Glomerular visceral epithelial cell (primary cell): ENCODE measurements around the gene CDK8.

Source experiments
- DNase-seq: peaks from one replicate; pipeline ENCODE4 v3.0.0-alpha.2; 2016; ENCODE audit errors: extremely low spot score

Gene CDK8

DNA sequence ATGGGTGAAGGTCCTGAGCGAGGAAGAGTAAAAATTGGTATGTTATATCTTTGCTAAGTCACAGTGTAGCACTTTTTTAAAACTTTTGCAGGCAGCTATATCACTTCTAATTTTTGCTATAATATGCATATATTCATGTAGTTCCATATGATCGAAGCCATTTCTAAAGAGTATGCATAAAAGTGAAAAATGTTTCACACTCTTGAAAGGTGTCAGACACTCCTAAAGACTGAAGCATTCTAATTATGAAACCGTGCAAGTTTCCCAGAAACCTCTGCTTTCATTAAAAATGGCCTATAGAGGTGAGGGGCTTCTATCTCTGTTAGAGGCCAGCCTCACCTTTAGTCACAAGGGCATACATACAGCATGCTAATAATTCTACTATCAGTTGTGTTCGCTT is 128.9 kb downstream of the CDK8 start:
- no peak for DNase-seq

DNA sequence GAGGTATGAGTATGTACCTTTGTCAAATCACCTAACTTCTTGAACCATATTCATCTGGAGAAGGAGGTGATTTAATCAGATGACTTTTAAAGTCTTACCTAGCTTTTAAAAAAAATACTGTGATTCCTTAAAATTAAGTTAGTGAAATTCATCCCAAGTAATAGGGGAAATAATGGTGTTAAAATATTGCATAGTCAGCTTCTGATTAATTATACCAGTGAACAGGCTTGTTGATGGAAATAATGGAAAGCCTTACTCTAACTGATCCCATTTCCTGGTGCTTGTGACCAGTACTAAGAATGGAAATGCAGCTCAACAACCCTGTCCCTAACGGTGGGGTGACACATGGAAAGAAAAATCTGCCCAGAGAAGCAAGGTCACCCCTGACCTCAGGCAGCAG is 130.7 kb downstream of the CDK8 start:
- no peak for DNase-seq

DNA sequence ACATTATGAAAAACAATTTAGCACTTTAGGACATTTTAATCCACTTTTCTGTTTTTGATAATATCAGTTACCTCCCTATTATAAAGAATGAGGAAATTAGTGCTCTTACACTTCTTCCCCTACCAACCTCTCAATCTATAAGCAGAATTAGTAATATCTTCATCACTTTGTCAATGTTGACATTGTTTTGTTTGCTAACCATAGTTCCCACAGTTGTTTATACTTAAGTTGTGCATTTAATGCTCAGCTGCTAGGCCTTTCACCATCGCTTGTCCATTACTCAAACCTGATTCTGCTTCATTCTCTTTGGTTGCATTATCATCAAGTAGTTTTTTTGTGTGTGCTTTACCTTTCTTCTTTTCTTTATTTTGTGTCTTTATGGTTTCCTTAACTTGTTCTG is 132.1 kb downstream of the CDK8 start:
- DNase-seq = no peak

DNA sequence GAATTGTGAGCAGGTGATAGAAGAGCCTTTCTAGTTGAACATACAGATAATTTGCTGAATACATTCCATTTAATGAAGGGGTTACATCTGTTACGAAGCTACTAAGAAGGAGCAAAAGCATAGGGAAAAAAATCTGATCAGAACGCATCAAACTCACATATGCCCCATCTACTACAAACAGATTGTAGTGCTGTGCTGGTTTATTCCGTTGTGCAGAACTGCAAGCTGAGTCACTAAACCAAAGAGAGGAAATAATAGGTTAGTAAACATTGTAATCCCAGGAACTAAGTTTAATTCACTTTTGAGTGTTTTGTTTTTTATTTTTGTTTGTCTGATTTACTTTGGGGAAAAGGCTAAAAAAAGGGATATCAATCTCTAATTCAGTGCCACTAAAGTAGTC is 136.3 kb downstream of the CDK8 start:
- no peak for DNase-seq

DNA sequence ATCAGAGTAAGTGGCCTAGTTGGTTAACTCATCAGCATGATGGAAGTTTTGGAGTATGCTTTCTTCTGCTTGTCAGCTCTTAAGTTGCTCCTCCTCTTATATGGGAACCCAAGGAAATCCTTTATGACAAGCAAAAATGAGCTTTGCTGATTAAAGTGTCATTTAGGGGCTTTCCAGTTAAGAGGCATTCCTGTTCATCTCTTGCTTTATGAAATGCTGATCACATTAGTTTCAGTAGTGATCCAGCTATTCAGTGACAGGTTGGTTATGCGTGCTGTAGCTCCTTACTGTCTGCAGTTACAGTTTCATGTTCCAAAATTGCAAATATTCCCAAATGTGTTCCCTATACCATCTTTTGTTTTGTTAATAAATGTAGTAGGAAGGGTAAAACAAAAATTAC is 146.6 kb downstream of the CDK8 start:
- DNase-seq = no peak

DNA sequence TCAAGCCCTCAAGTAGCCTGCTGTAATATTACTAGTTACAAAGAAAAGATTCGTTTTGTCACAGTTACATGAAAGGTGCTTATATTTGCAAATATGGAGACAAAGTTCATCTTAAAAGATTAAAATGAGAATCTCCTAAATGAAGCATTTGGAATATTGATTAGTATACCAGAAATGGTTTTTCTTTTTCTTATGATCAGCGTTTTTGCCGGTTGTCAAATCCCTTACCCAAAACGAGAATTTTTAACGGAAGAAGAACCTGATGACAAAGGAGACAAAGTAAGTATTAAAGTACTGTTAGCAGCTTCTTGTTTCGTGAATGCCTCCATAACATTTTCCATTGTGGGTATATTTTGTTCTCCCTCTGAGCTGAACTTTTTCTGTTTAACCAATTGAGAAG is 147.1 kb downstream of the CDK8 start:
- no peak for DNase-seq

DNA sequence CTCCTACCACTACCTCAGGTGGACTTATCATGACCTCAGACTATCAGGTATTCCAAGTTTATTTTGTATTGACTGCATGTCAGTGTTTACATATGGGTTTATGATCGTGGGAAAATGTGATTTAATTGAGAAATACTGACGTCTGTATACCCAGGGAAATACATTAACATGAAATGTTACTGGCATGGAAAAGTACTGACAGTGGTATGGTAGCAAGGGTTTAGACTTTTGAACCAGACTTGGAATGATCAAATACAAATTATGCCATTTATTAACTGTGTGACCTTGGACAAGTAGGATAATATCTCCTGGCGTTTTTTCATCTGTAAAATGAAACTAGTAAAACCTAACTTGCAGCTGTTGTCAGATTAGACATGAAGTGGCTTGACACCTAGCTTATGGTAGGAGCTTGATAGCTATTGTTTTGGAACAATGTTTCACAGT is 147.7 kb downstream of the CDK8 start:
- DNase-seq = no peak

DNA sequence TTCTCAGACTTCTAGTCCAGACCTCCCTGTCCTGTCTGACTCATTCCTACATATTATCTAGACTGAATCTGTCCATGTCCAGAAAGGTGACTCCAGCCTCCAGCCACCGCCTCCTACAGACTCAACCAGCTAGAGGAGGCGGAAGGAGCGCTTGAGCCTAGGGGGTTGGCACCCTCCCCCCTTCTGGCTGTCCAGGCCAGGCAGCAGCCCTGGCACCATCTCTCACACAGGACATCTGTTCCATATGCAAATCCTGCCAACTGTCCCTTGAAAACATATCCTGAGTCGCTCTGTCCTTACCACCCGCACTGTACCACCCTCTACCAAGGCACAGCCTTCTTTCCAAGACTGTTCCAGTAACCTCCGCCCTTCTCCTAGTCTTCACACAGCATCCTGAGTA is 152.9 kb downstream of the CDK8 start:
- DNase-seq = no peak

DNA sequence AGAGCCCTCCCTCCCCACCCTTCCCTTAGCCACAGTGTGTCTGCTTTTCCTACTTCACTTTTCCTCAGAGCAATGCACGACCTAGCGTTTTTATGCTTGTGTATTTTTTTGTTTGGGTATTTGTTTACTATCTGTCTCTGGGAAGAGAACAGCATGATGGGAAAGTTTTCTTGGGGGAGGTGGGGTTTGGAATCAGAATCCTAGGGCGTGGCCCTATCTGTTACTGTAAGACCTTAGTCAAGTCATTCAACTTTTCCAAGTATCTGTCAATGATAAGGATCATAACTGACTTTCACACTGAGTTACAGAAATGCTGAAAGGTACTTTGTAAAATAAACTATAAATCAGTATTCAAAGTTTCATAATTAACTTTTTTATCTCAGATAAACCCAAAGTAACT is 157.3 kb downstream of the CDK8 start:
- no peak for DNase-seq

DNA sequence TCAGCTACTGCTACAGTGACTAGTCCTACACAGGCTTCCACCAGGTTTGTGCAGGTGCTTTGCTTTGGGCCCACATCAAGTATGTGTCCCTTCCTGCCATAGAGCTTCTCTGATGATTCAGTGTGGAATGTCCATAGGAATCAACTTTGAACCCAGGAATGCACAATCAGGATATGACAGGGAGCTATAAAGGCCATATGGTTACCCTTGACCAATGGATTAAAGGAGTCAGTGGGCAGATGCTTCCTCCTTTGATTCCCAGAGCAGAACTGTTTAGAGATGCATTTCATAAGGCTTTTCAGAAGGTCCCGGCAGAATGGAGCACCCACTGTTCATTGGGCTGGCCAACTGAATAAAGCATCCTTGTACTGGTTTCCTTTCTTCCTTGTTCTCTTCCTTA is 158.3 kb downstream of the CDK8 start:
- DNase-seq = no peak

DNA sequence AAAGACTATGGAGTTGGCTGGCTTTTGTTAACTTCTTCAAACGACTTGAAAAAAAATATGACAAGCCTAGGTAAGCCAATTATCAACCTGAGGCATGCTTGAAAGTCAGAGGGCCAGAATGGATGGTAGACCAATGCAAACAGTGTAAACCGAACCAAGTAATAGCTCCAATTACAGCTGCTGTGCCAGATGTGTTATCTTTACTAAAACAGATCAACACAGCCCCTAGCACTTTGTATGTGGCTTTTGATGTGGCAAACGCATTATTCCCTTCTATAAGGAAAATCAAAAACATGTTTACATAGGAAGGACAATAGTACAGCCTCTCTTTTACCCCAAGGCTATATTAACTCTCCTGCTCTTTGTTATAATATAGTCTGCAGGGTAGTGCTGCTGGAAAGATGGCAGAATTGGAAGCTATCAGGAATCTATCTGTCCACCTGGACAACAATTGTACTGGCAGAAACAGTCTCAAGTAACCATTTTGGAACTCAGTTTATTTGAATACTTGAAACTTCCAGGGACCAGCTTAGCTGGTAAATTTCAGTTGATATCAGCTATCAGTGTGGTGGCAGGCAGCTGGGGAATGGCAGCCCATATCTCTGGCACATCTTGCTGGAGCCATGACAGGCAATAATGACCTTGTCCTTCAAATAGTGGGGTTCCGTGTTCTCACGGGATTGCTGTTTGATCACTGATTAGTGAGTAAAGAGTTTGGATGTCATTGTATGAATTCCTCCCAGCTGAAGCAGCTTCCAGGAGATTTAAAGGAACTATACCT is 159.2 kb downstream of the CDK8 start:
- no peak for DNase-seq

DNA sequence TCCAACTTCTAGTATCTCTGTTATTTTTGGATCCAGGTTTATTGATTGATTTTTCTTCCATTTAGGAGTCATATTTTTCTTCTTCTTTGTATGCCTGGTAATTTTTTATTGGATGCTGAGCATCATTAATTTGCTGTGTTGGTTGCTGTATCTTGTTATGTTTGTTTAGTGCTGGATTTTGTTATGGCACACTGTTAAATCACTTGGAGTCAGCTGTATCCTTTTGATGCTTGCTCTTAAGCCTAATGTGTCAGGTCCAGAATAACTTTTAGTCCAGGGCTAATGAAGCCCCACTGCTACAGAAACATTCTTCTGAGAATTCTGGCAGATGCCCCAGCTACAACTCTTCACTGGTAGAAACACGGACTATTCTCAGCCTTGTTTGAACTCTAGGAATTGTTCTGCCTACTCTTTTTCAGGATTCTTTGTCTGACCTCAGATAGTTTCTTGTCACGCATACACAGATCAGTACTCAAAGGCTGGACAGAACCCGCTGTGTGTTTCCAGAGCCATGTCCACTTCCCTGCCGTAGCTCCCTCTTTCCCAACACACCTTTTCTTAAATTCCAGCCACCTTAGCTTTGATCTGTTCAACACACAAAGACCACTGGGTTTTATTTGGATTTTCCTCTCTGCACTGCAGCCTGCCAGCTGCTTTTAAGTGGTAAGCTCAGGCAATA is 166.5 kb downstream of the CDK8 start:
- DNase-seq = no peak

DNA sequence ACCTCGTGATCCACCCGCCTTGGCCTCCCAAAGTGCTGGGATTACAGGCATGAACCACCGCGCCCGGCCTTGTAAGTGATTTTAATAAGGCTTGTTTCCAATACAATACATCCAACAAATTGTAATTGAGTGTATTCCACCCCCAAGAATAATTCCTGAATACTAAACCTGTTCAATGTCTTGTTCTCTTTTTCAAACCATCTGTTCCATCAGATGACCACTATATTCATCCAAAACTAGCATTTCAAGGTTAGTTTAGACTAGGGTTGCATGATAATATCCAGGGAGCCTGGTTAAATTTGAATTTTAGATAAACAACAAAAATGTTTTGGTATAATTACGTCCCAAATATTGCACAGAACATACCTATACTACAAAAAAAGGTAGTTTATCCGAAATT is 168.1 kb downstream of the CDK8 start:
- no peak for DNase-seq

DNA sequence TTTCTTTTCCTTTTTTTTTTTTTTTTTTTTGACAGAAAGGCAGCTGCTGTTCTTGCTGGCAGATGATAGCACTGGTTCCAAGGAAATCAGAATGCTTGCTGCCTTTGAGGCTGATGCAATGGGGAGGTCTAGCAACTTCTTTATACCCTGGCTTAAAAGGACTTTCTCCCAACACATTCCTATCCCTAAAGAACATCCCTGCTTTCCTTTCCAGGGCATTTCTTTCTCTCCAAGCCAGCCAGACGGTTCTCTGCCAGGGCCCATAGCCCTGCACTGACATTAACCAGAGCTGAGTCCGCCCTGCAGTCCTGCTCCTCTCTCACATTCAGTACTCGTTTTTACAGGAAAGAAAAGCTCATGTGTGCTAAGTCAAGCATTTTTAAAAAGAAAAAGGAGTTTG is 169.7 kb downstream of the CDK8 start:
- no peak for DNase-seq

DNA sequence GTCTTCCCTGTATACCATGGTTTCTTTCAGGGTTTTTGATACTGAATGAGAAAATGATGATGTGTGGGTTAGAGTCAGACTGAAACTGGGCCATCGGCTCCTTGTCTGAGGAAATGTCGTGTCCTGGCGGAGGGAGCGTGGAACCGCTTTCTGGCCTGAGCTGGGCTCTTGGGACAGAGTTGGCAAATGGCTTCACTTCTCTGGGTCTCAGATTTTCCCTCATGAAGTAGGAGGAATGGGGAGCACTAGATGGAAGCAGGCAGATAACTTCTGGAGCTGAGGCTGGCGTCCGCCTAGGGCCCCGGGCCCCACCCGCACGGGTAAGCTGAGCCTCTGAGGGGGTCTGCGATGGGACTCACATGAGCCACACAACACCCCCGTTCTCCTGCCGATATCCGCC is 170.3 kb downstream of the CDK8 start:
- DNase-seq = no peak

DNA sequence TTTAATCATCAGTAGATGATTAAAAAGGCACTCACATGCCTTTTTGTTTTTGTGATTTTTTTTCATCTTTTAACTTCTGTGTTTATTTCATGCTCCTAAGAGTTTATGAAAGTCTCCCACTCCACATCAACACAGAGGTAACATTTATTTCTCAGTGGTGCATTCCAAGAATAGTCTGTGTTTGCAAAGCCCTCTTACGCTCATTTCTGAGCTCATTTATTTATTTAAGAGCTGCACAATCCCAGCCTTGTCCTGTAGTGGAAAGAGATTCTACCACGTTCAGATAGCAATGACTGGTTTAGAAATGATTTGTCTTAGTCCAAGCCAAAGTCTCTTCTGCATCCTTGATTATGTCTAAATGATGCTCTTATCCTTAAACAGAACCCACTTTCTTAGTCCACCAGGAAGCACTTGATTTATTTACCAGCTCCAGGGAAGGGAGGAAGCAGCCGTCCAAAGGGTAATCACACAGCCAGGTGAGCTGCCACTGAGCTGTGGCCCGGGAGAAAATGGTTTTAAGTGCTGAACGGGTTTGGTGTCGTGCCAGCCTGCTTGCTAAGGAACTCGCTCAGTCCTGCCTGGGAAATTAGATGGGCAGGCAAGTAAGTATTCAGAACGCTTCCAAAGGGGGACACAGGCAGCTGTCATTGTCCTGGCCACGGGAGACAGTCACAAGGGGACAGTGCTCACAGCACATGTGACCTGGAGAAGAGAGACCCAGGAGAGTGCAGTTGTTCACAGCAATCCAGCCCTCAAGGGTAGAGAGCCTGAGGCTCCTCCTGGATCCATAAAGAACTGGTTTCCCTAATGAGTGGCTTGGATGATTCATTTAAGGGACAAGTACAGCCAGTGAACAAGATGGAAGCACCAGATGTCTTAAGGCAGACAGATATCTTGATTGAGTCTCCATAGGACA is 171.8 kb downstream of the CDK8 start:
- no peak for DNase-seq

DNA sequence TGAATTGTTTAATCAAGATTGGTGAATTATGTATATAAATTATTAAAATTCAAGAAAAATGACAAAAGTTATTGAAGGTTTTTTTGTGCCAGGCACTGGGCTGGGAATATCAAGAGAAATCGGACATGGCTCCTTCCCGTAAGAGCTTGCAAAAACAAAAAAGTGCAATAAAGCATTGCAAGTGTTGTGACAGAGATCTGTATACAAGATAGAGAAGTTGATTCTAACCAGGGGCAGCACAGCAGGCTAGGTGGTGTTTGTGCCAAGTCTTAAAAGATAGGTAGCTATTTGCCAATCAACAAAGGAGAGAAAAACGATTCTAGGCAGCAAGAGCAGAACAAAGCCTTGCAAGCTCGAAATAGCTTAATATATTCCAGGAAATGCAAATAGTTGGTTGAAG is 179.8 kb downstream of the CDK8 start:
- no peak for DNase-seq

DNA sequence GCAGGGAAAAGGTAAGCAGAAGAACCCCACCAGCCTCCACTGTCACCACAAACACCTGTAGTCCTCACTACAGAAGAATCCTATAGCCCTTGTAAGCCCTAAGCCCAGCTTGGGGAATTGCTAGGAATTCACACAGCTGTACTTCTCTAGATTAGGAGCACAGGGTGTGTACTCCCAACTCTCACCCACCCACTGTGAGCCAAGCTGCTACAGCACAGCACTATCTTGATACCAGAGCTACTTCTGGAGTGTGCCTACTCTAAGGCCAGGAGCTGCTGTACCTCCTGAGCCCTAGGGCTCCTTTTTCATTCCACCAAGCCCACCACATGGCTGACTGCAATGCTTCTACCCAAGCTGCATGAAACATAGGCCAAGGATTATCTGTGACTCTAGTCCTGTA is 181.2 kb downstream of the CDK8 start:
- no peak for DNase-seq

DNA sequence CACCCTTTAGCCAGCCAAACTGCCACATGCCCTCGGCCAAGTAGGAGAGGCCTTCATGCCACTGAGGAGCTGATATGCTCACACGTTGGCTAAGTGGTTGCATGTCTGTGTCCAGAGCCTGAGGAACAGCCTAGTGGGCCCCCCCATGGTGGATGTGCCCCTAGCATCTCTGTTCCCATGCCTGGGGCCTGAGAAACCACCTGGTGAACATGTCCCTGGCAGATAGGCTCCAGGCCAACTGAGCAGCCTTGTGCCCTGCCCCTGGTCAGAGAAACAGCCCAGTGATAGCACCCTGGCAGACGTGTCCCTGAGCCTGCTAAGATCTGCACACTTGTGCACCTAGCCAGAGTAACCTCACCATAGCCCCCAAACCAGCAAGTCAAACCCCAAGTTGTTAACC is 181.7 kb downstream of the CDK8 start:
- no peak for DNase-seq

DNA sequence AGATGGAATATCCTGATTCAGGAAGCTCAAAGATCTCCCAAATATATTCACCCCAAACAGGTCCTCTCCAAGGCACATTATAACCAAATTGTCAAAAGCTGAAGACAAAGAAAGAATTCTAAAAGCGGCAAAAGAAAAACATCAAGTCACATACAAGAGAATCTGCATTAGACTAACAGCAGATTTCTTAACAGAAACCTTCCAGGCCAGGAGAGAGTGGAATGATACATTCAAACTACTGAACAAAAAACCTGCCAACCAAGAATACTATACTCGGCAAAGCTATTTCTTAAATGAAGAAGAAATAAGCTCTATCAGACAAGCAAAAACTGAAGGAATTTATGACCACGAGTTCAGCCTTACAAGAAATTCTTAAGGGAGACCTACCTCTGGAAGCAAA is 183.0 kb downstream of the CDK8 start:
- DNase-seq = no peak

DNA sequence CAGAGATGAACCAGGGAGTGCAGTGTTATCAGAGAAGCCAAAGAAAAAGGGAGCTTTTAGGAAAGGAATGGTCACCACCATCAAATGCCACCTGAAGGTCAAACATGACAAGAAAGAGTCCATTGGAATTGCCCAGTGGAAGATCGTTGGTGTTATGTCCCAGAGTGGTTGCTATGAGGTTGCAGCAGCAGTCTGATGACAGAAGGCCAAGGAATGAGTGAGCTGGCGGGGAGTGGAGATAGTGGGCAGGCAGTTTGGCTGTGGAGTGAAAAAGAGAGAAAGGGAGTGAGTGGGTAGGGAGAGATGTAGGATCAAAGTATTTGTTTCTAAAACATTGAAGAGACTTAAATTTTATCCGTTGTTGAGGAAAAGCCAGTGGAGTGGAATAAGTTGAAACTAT is 186.2 kb downstream of the CDK8 start:
- DNase-seq = no peak

DNA sequence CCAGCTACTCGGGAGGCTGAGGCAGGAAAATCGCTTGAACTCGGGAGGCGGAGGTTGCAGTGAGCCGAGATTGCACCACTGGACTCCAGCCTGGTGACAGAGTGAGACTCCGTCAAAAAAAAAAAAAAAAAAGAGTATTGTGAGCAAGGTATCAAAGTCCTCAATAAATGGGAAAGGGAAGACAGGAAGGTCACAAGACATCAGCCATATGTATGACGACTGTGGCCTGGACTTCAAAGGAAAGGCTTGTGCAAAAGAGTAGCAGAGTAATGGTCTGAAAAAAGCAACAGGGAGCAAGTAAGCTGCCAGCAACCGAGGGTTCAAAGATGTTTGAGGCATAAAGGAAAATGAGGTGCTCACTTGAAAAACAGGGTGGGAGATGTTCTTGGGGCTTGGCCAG is 187.5 kb downstream of the CDK8 start:
- DNase-seq = no peak

DNA sequence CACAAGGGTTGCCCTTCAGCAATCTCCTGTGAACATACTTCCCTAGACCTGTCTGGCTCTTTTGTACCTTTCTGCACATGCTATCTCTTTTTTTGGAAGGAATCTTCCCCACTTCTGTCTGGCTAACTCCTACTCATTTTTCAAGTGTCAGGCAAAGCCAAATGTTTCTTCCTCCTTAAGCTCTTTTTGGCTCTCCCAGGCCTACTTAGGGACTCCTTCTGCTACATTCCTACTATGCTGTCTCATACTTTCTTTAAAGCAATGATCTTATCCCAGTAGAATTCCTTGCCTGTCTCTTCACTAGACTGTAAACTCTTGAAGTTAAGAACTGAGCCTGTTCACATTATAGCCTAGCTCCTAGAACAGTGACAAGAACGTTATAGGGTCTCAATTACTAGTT is 188.6 kb downstream of the CDK8 start:
- DNase-seq = no peak
